Ishikawa (cell line): ENCODE data around the gene MALRD1.

Source experiments
- CEBPB ChIP-seq: IDR thresholded peaks from 2 replicates; pipeline ENCODE4 v1.6.1; 2012
- CREB1 ChIP-seq: IDR thresholded peaks from 2 replicates; pipeline ENCODE4 v1.6.1; 2012; ENCODE audit warnings: low read depth
- EGR1 ChIP-seq: IDR thresholded peaks from 2 replicates; pipeline ENCODE4 v1.6.1; 2012
- EP300 ChIP-seq: IDR thresholded peaks from 2 replicates; pipeline ENCODE4 v1.6.1; 2012; ENCODE audit warnings: borderline replicate concordance
- FOXM1 ChIP-seq: IDR thresholded peaks from 2 replicates; pipeline ENCODE4 v1.6.1; 2012; ENCODE audit warnings: low read depth, borderline replicate concordance
- MAX ChIP-seq: IDR thresholded peaks from 2 replicates; pipeline ENCODE4 v1.6.1; 2012
- NFIC ChIP-seq: IDR thresholded peaks from 2 replicates; pipeline ENCODE4 v1.6.1; 2012
- RAD21 ChIP-seq: IDR thresholded peaks from 2 replicates; pipeline ENCODE4 v1.6.1; 2012; ENCODE audit warnings: low read depth
- TAF1 ChIP-seq: IDR thresholded peaks from 2 replicates; pipeline ENCODE4 v1.6.1; 2012; ENCODE audit warnings: low read depth, mild to moderate bottlenecking
- TCF12 ChIP-seq: IDR thresholded peaks from 2 replicates; pipeline ENCODE4 v1.6.1; 2012; ENCODE audit warnings: low read depth
- TEAD4 ChIP-seq: IDR thresholded peaks from 2 replicates; pipeline ENCODE4 v1.6.1; 2012
- USF1 ChIP-seq: IDR thresholded peaks from 2 replicates; pipeline ENCODE4 v1.6.1; 2012
- YY1 ChIP-seq: IDR thresholded peaks from 2 replicates; pipeline ENCODE4 v1.6.1; 2012; ENCODE audit warnings: low read depth
- ZBTB7A ChIP-seq: IDR thresholded peaks from 2 replicates; pipeline ENCODE4 v1.6.1; 2012; ENCODE audit warnings: low read depth
- TF ChIP-seq, protein P1 (sequence below): IDR thresholded peaks from 2 replicates; pipeline ENCODE4 v1.6.1; 2012; ENCODE audit warnings: low read depth, mild to moderate bottlenecking

MALRD1 gene

DNA sequence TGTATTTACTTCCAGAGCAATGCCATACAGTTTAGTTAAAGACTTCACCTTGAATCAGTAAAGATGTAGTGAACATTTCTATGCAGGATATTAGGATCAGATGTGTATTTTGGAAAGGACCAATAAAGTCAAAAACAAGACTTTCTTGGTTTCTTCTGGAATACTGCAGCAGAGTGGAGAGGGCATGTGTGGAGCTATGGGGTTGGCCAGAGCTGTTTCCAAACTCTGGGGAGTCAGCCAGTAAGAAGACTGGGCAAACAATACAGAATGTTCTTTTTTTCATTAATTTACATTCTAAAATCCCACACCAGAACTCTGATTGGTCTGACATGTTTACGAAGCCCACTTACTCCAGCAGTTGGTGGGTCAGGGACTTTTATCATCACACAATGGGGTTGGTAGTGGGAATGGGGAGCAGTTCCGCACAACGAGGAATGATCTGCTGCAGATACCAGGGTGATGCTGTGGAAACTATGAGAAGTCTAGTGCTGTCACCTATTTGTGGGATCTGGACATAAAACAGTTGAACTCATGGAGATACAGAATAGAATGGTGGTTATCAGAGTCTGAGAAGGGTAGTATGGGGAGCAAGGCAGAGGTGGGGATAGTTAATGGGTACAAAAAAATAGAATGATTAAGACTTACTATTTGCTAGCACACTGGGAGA lies 267.7 kb downstream of the MALRD1 start:
- no peak for TF ChIP-seq NFIC
- TF ChIP-seq CEBPB, result no peak
- TF ChIP-seq ZBTB7A, result no peak
- TF ChIP-seq YY1, result no peak
- TF ChIP-seq FOXM1, result no peak
- no peak for TF ChIP-seq TEAD4
- TF ChIP-seq EP300, result no peak
- TF ChIP-seq, protein P1, sequence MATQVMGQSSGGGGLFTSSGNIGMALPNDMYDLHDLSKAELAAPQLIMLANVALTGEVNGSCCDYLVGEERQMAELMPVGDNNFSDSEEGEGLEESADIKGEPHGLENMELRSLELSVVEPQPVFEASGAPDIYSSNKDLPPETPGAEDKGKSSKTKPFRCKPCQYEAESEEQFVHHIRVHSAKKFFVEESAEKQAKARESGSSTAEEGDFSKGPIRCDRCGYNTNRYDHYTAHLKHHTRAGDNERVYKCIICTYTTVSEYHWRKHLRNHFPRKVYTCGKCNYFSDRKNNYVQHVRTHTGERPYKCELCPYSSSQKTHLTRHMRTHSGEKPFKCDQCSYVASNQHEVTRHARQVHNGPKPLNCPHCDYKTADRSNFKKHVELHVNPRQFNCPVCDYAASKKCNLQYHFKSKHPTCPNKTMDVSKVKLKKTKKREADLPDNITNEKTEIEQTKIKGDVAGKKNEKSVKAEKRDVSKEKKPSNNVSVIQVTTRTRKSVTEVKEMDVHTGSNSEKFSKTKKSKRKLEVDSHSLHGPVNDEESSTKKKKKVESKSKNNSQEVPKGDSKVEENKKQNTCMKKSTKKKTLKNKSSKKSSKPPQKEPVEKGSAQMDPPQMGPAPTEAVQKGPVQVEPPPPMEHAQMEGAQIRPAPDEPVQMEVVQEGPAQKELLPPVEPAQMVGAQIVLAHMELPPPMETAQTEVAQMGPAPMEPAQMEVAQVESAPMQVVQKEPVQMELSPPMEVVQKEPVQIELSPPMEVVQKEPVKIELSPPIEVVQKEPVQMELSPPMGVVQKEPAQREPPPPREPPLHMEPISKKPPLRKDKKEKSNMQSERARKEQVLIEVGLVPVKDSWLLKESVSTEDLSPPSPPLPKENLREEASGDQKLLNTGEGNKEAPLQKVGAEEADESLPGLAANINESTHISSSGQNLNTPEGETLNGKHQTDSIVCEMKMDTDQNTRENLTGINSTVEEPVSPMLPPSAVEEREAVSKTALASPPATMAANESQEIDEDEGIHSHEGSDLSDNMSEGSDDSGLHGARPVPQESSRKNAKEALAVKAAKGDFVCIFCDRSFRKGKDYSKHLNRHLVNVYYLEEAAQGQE, result no peak
- TF ChIP-seq RAD21, result no peak
- no peak for TF ChIP-seq EGR1
- no peak for TF ChIP-seq MAX
- no peak for TF ChIP-seq TCF12
- TF ChIP-seq CREB1, result no peak
- no peak for TF ChIP-seq TAF1

GRCh38 chr10:19317952-19318351 lies 269.4 kb downstream of the MALRD1 start:
- TF ChIP-seq, protein P1, result no peak
- TF ChIP-seq EP300 (no peak), MAX (no peak), FOXM1 (no peak), RAD21 (no peak), YY1 (no peak), ZBTB7A (no peak), CREB1 (no peak), TAF1 (no peak), TCF12 (no peak), NFIC (no peak), USF1 (no peak), TEAD4 (no peak), EGR1 (no peak), CEBPB (no peak)

DNA sequence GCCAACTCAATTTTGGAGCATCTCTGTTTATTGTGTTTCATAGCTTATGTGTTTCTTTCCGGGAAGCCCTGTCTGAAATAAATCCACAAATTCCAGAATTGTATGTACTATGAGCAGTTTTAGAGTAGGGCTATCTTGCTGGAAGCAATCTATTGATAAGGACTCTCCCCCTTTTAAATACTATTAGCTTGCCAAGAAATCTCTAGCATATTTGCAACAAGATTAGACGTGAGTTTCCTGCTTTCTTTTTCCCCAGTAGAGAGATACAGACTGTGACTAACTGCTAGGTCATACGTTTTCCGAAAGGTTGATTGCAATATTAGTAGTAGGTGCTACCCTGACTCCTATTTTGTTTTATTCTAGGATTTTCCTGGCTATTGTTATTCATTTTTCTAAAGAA lies 277.0 kb downstream of the MALRD1 start:
- no peak for TF ChIP-seq ZBTB7A

GRCh38 chr10:19328582-19328981 lies 280.0 kb downstream of the MALRD1 start:
- no peak for TF ChIP-seq CREB1
- TF ChIP-seq EP300, result no peak
- TF ChIP-seq TAF1, result no peak
- TF ChIP-seq ZBTB7A, result no peak
- TF ChIP-seq RAD21, result no peak
- no peak for TF ChIP-seq NFIC
- TF ChIP-seq CEBPB, result no peak
- TF ChIP-seq MAX, result no peak
- TF ChIP-seq FOXM1, result no peak
- TF ChIP-seq TCF12, result no peak
- TF ChIP-seq, protein P1, result no peak
- no peak for TF ChIP-seq TEAD4
- TF ChIP-seq USF1, result no peak
- TF ChIP-seq YY1, result no peak
- no peak for TF ChIP-seq EGR1
